Colonic mucosa (tissue), 4 donors: ENCODE results near the gene FAM98A. TPM values are rescaled to one million over a fixed set of nuclear protein-coding genes. Genes with fewer than 3 reads are reported as not detected.

Experiments used
- DNase-seq: peaks from one replicate; pipeline ENCODE4 v3.0.0-alpha.2; 2020
- H3K27ac ChIP-seq: fragments of 200-600 bp; one replicate; pipeline ENCODE4 v1.8.0; 2021
- H3K27me3 ChIP-seq: fragments of 200-600 bp; one replicate; pipeline ENCODE4 v1.8.0; 2021
- H3K36me3 ChIP-seq: fragments of 200-600 bp; one replicate; pipeline ENCODE4 v1.8.0; 2021
- H3K4me1 ChIP-seq: fragments of 200-600 bp; one replicate; pipeline ENCODE4 v1.8.0; 2021; ENCODE audit warnings: mild to moderate bottlenecking
- H3K4me3 ChIP-seq: fragments of 200-600 bp; one replicate; pipeline ENCODE4 v1.8.0; 2021
- H3K9ac ChIP-seq, 2 donors: one replicate each; pipeline ENCODE4 v1.7.0; 2013; ENCODE audit warnings: control low read depth in 2 of 2, low read depth in 2 of 2, low read length in 2 of 2
- H3K9me3 ChIP-seq: fragments of 200-600 bp; one replicate; pipeline ENCODE4 v1.8.0; 2021
- intact Hi-C: fragments of 100-400 bp; cut with DNase I; formaldehyde crosslinking; loops from one replicate; pipeline ENCODE4 v1.14.1; 2022
- total RNA-seq, 2 donors: library from RNA; stranded (reverse); fragmentation: NEBNext Ultra II Directional in 1 of 2; extraction: Animal tissue kit (Norgen Biotek cat#: 25700) in 1 of 2; gene quantifications; one replicate each; pipeline ENCODE4 v1.2.1, GENCODE V29; 2021
- TF ChIP-seq, protein P1 (sequence below): fragments of 200-600 bp; IDR thresholded peaks from one replicate; pipeline ENCODE4 v1.8.0; 2022; ENCODE audit warnings: antibody characterized with exemption, mild to moderate bottlenecking
- donor health status: healthy.
- donor health status: DM: no; HTN: no; CAD: no.
- donor health status: DM: no; HTN: no; CAD: no.

Gene FAM98A
- total RNA-seq, 2 donors from 2014 or later: 23.1 to 35.0 TPM

GRCh38 chr2:33633315-33633714 lies 34.2 kb upstream of the FAM98A start:
- Histone ChIP-seq H3K36me3 (no peaks in the 10 kb centered on the region), H3K4me3 (no peak overlapping the region), H3K9ac (no peak overlapping the region), H3K27ac (no peak overlapping the region), H3K27me3 (no peaks in the 10 kb centered on the region), H3K4me1 (no peaks in the 10 kb centered on the region), H3K9me3 (no peaks in the 10 kb centered on the region)
- DNase-seq: no peak
- intact Hi-C loops: no loop called here
- TF ChIP-seq, protein P1, sequence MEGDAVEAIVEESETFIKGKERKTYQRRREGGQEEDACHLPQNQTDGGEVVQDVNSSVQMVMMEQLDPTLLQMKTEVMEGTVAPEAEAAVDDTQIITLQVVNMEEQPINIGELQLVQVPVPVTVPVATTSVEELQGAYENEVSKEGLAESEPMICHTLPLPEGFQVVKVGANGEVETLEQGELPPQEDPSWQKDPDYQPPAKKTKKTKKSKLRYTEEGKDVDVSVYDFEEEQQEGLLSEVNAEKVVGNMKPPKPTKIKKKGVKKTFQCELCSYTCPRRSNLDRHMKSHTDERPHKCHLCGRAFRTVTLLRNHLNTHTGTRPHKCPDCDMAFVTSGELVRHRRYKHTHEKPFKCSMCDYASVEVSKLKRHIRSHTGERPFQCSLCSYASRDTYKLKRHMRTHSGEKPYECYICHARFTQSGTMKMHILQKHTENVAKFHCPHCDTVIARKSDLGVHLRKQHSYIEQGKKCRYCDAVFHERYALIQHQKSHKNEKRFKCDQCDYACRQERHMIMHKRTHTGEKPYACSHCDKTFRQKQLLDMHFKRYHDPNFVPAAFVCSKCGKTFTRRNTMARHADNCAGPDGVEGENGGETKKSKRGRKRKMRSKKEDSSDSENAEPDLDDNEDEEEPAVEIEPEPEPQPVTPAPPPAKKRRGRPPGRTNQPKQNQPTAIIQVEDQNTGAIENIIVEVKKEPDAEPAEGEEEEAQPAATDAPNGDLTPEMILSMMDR: no peak

DNA sequence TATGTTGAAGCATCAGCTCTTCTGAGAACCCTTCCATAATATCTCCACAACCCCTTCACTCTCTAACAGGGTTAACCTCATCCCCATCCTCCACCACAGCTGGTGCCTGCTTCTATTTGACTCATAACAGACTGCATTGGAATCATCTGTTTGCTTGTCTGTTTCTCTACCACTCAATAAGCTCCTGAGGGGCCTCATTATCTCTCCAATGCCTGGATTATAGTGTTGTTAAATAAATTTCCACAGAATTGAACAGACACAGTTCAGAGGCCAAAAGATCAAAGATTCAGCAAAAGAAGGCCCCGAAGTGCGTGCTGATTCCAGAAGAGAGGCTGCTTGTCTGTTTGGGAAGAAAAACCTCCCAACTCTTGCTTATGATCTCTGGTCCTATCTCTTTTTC lies 33.7 kb upstream of the FAM98A start:
- intact Hi-C loops: no loop called here
- TF ChIP-seq, protein P1: no peak

DNA sequence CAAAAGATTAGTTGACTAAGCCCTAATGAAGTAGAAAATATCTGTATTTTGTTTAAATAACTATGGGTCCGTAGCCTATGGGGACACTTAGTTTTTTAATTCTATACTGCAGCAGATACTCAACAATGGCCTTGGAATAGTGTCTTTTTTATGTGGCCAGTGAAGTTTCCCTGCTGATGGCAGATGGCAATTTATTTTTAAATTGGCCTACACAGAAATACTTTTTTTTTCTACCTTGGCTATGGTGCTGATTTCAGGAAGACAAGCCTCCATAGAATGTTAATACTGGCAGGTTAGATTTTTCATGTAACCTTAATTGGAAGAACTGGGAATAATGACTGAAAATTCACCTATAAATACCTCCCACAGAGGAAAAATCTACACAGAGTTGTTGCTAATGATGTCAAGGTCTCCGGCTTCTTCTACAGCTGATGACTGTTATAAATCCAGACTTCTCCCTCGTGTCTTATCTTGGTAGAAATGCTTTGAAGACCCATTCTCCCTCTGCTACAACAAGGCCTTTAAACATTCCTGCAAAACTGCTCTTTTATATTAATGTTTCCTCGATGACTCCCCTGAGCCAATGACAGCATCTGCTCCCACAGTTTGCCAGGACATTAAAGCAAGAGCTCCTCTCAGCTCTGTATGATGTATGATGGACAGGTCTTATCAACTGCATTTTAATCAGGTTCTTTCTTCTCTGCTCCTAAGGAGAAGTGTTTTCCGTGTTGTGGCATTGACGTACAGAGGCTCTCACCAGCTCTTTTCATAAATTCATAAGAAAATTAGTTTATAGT lies 29.1 kb upstream of the FAM98A start:
- H3K4me1 ChIP-seq: no peaks in the 10 kb centered on the region
- H3K4me3 ChIP-seq: no peak overlapping the region
- intact Hi-C loops: no loop called here

More for the DNA sequence above, 33.7 kb upstream of the FAM98A start:
- no peak overlapping the region for H3K27ac ChIP-seq
- H3K4me3 ChIP-seq: no peak overlapping the region
- no peak overlapping the region for H3K9ac ChIP-seq
- H3K36me3 ChIP-seq: no peaks in the 10 kb centered on the region
- no peaks in the 10 kb centered on the region for H3K9me3 ChIP-seq
- H3K4me1 ChIP-seq: no peaks in the 10 kb centered on the region
- no peak for DNase-seq
- H3K27me3 ChIP-seq: no peaks in the 10 kb centered on the region

DNA sequence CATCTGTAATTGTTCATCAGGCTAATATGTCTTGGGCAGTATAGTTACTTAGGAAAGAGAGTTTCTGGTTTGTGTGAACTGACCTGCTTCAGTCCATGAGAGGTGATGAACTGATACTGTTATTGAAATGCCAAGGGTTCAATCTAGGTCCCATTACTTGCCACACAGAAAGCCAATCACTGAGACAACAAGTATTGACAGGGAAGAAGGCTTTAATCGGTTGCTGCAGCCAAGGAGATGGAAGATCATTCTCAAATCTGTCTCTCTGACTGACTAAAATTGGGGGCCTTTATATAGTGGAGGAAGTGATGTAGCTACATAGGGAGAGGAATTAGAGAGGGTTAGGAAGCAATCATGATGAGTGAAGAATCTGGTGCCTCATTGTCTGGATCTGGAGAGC lies 19.9 kb upstream of the FAM98A start:
- Histone ChIP-seq H3K9ac (no peak overlapping the region), H3K4me1 (no peaks in the 10 kb centered on the region), H3K36me3 (no peaks in the 10 kb centered on the region), H3K4me3 (no peak overlapping the region), H3K27ac (no peak overlapping the region), H3K9me3 (no peaks in the 10 kb centered on the region), H3K27me3 (no peaks in the 10 kb centered on the region)
- TF ChIP-seq, protein P1: no peak
- intact Hi-C loops: no loop called here
- DNase-seq: no peak

More for the DNA sequence above, 29.1 kb upstream of the FAM98A start:
- Histone ChIP-seq H3K27me3 (no peaks in the 10 kb centered on the region), H3K27ac (no peak overlapping the region), H3K36me3 (no peaks in the 10 kb centered on the region), H3K9me3 (no peaks in the 10 kb centered on the region), H3K9ac (no peak overlapping the region)
- DNase-seq: no peak
- TF ChIP-seq, protein P1: no peak

DNA sequence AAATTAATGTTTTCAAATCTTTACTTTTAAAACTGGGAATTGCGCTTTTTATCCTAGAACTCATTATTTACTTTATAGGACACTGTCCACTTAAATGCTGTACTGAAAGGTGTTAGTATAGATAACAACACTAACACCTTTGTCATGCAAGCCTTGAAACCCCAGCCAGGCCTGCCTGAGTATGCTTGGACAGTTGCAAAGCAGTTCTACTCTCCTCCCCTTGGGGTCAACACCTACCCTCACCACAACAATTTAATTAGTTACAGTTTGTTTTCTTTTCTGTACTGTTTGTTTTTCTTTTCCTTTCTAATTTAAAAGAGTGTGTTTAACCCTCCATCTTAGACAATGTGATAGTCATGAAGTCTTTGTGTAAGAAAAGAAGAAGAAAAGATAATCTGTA lies 18.9 kb upstream of the FAM98A start:
- H3K27ac ChIP-seq: no peak overlapping the region
- H3K4me1 ChIP-seq: no peaks in the 10 kb centered on the region
- H3K4me3 ChIP-seq: no peak overlapping the region
- H3K36me3 ChIP-seq: no peaks in the 10 kb centered on the region
- H3K9ac ChIP-seq: no peak overlapping the region
- intact Hi-C loops: no loop called here
- DNase-seq: no peak
- H3K9me3 ChIP-seq: no peaks in the 10 kb centered on the region
- H3K27me3 ChIP-seq: no peaks in the 10 kb centered on the region
- TF ChIP-seq, protein P1: no peak
